Measurements from ENCODE around the gene SRRM3.
A peak's percentile ranks its signal among the peaks of the same experiment; 100 is the strongest.
"Not testable (repeated sequence)": the region's sequence is repeated elsewhere in the genome, so short reads cannot be mapped to it uniquely, and the experiment has no call there.

Gene SRRM3

GRCh38 chr7:76165106-76165972 lies 36.4 kb upstream of the SRRM3 start:
- no peak for TF ChIP-seq CTCF (IDR thresholded peaks at IDR 0.05; ENCODE audit: insufficient read depth, low read depth, low read length, missing control alignments)
- H3K4me3 ChIP-seq (ENCODE audit: low read length), result no peak overlapping the region
- no peak for DNase-seq (ENCODE audit: low read depth)

GRCh38 chr7:76165973-76166403 lies 35.7 kb upstream of the SRRM3 start:
- peak; percentile 33 for DNase-seq (ENCODE audit: low read depth)
- TF ChIP-seq CTCF (IDR thresholded peaks at IDR 0.05; ENCODE audit: insufficient read depth, low read depth, low read length, missing control alignments), result no peak
- peak overlapping the region; percentile 72 for H3K4me3 ChIP-seq (ENCODE audit: low read length)

GRCh38 chr7:76166404-76167255 lies 35.1 kb upstream of the SRRM3 start:
- TF ChIP-seq CTCF (IDR thresholded peaks at IDR 0.05; ENCODE audit: insufficient read depth, low read depth, low read length, missing control alignments), result peak; percentile 23

DNA sequence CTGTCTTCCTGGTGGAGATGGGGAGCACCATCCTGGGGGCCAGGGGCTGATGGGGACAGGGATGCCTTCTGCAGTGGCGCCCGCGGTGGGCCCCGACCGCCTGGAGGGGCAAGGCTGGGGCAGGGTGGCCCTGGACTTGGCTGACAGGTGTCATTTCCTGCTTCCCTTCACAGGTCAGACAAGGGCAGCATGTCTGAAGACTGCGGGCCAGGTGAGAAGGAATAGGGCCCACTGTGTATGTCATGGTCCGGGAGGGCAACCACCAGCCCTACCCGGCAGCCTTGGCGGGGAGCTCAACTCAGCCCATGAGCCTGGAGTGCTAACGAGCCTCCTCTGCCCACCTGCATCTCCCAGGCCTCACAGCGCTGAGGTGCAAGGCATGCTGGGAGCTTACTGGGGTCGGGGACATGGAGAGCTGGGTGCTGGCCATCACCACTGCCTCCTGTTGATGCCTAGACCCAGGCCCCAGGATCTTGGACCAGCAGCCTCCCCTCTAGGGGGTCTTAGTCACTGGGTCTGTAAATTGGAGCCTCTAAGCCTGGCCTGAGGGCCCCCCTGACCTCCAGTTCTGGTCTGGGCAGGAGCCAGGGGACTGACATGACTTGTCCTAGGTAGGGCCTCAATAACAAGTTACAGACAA lies 28.0 kb upstream of the SRRM3 start:
- no peak for DNase-seq (ENCODE audit: low read depth)
- no peak overlapping the region for H3K4me3 ChIP-seq (ENCODE audit: low read length)
- no peak for TF ChIP-seq CTCF (IDR thresholded peaks at IDR 0.05; ENCODE audit: insufficient read depth, low read depth, low read length, missing control alignments)

More at GRCh38 chr7:76166404-76167255, 35.1 kb upstream of the SRRM3 start:
- H3K4me3 ChIP-seq (ENCODE audit: low read length), result peak overlapping the region; percentile 72
- DNase-seq (ENCODE audit: low read depth), result peak; percentile 92

DNA sequence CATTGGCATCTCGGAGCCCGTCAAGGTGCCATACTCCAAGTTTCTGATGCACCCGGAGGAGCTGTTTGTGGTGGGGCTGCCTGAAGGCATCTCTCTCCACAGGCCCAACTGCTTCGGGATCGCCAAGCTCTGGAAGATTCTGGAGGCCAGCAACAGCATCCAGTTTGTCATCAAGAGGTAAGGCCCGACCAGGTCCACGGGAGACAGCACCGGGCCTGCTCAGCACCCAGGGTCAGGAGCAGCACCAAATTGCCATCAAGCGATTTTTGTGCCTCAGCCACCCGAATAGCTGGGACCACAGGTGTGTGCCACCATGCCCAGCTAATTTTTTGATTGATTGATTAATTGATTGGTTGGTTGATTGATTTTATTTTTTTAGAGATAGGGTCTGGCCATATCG lies 24.7 kb upstream of the SRRM3 start:
- not testable (repeated sequence) for H3K4me3 ChIP-seq (ENCODE audit: low read length); DNase-seq (ENCODE audit: low read depth)

- TF ChIP-seq CTCF (IDR thresholded peaks at IDR 0.05; ENCODE audit: insufficient read depth, low read depth, low read length, missing control alignments), result no peak
- DNase-seq (ENCODE audit: low read depth), result no peak
Observed at GRCh38 chr7:76179686-76180085, 22.0 kb upstream of the SRRM3 start.

More at GRCh38 chr7:76179686-76180085, 22.0 kb upstream of the SRRM3 start:
- H3K4me3 ChIP-seq (ENCODE audit: low read length), result no peak overlapping the region
